GM20000 (cell line): ENCODE data around the gene FADD.

Source experiments
- DNase-seq: peaks from one replicate; pipeline ENCODE4 v3.0.0; 2012; ENCODE audit warnings: low spot score
- CTCF ChIP-seq: IDR thresholded peaks from 2 replicates; pipeline ENCODE4 v1.5.1; 2012; ENCODE audit warnings: mild to moderate bottlenecking, control low read depth; ENCODE audit errors: extremely low read depth, missing control alignments

The FADD gene

DNA sequence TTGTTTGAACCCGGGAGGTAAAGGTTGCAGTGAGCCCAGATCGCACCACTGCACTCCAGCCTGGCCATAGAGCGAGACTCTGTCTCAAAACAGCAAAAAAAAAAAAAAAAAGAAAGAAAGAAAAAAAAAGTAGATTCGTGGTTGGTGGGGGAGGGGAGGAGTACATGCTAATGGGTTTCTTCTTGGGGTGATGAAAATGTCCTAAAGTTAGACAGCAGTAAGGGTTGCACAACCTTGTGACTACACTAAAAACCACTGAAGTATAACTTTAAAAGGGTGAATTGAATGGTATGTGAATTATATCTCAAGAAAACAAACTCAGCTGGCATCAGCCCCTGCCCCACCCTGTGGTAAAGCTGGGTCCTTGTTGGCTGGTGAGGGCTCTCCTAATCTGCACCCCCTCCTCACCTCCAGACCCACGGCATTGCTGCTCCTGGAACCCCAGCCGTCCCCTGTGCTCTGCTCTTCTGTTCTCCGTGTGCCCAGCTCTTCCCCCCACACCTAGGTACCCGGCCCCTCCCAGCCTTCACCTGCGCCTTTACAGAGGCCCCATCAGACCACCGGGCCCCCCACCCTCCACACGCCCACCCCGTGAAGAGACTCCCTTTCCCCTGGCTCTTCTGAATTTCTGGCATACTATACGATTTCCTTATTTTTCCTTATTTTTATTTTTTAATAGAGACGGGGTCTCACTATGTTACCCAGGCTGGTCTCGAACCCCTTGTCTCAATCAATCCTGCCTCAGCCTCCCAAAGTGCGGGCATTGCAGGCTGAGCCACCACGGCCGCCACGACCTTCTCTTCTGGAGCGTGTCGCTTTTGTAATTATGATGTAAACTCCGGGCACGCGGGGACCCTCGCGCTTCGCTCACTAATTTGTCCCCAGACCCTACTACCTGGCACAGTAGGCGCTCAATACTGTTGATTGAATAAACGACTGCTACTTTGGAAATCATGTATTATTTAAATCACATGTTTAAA, 924 bp upstream of the FADD start:
- DNase-seq = no peak

DNA sequence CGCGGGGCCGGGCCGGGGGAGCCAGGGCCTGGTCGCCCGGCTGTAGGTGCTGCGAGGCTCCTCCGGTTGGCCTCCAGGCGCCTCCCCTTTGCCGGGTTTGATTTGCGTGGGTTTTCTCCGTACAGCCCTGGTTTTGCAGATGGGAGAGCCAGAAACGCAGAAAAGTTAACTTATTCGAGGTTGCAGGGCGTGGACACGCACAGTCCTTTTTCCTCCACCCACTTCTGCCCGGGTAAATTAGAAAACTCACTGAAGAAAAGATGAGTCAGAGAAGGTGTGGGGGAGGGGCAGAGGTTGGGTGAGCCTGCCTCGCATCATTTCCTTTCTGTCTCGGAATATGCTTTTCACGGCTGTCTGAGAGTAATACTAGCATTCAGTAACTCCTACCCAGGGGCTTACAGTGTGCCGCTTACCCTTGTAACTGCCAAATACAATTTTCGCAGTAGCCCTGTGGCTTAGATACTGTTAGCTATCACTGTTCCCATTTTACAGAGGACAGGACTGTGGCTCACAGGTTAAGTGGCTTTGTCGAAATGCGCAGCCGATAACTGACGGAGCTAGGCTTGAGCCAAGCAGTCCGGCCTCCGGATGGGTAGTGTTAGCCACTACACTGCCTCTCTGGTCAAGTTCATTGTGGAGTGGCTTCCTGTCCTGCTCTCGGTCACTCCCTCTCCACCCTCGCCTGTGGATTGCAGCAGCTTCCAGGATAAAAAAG, 812 bp downstream of the FADD start:
- DNase-seq = peak; percentile 70
- no peak for TF ChIP-seq CTCF

More for the DNA sequence above, 924 bp upstream of the FADD start:
- no peak for TF ChIP-seq CTCF

GRCh38 chr11:70204466-70204799, 1.3 kb downstream of the FADD start:
- no peak for TF ChIP-seq CTCF
- DNase-seq = no peak

GRCh38 chr11:70205049-70205725, 2.1 kb downstream of the FADD start:
- DNase-seq = no peak

GRCh38 chr11:70205766-70206165, 2.7 kb downstream of the FADD start:
- TF ChIP-seq CTCF = no peak
- no peak for DNase-seq

More at GRCh38 chr11:70205049-70205725, 2.1 kb downstream of the FADD start:
- TF ChIP-seq CTCF = no peak

DNA sequence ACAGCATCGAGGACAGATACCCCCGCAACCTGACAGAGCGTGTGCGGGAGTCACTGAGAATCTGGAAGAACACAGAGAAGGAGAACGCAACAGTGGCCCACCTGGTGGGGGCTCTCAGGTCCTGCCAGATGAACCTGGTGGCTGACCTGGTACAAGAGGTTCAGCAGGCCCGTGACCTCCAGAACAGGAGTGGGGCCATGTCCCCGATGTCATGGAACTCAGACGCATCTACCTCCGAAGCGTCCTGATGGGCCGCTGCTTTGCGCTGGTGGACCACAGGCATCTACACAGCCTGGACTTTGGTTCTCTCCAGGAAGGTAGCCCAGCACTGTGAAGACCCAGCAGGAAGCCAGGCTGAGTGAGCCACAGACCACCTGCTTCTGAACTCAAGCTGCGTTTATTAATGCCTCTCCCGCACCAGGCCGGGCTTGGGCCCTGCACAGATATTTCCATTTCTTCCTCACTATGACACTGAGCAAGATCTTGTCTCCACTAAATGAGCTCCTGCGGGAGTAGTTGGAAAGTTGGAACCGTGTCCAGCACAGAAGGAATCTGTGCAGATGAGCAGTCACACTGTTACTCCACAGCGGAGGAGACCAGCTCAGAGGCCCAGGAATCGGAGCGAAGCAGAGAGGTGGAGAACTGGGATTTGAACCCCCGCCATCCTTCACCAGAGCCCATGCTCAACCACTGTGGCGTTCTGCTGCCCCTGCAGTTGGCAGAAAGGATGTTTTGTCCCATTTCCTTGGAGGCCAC, 3.3 kb downstream of the FADD start:
- DNase-seq = no peak
- TF ChIP-seq CTCF = no peak
